Stimulated activated CD8-positive, alpha-beta memory T cell treated with anti-CD3 and anti-CD28 coated beads, Interleukin-15, amount 100 ng/mL, for 4 hours (primary cell): ENCODE measurements around the gene TRAPPC2.

ENCODE experiments used
- DNase-seq, 2 donors: peaks; one replicate each; pipeline ENCODE4 v3.0.0-alpha.2; 2020; ENCODE audit warnings: low read depth in 2 of 2

TRAPPC2 gene

GRCh38 chrX:13734278-13735172 is at the start of gene TRAPPC2, which contains the start of gene OFD1:
TRAPPC2 (minus strand) TSS chrX:13734620; CDS start chrX:13719963, 14,657 bp downstream.
OFD1 (plus strand) TSS chrX:13734748; CDS start chrX:13735072, 324 bp downstream.
- peak; percentile 79 to 84 for DNase-seq

GRCh38 chrX:13780868-13781427 is 46.5 kb upstream of the TRAPPC2 start:
- no peak for DNase-seq

- DNase-seq: no peak
These were observed 44.5 kb upstream of the TRAPPC2 start for GRCh38 chrX:13778916-13779315.

- DNase-seq: no peak
These were observed 42.0 kb upstream of the TRAPPC2 start for GRCh38 chrX:13776387-13776786.

- DNase-seq: no peak
These were observed 41.4 kb upstream of the TRAPPC2 start for GRCh38 chrX:13775837-13776236.

- no peak for DNase-seq
These were observed 40.3 kb upstream of the TRAPPC2 start for GRCh38 chrX:13774696-13775095.

GRCh38 chrX:13770013-13770535 is 35.7 kb upstream of the TRAPPC2 start:
- no peak for DNase-seq

- no peak for DNase-seq
These were observed 34.5 kb upstream of the TRAPPC2 start for GRCh38 chrX:13768939-13769338.

- DNase-seq: no peak
These were observed 30.3 kb upstream of the TRAPPC2 start for GRCh38 chrX:13764765-13765164.

- no peak for DNase-seq
These were observed 29.9 kb upstream of the TRAPPC2 start for GRCh38 chrX:13764281-13764680.

GRCh38 chrX:13763489-13763888 is 29.1 kb upstream of the TRAPPC2 start:
- no peak for DNase-seq

GRCh38 chrX:13761606-13762414 is 27.4 kb upstream of the TRAPPC2 start:
- no peak for DNase-seq

- no peak for DNase-seq
These were observed 26.0 kb upstream of the TRAPPC2 start for GRCh38 chrX:13760426-13760825.

GRCh38 chrX:13759152-13759718 is 24.8 kb upstream of the TRAPPC2 start:
- DNase-seq: no peak

GRCh38 chrX:13756381-13756780 is 22.0 kb upstream of the TRAPPC2 start:
- no peak for DNase-seq

GRCh38 chrX:13755254-13755653 is 20.8 kb upstream of the TRAPPC2 start:
- no peak for DNase-seq

- DNase-seq: no peak
These were observed 20.3 kb upstream of the TRAPPC2 start for GRCh38 chrX:13754765-13755164.

GRCh38 chrX:13752646-13753045 is 18.2 kb upstream of the TRAPPC2 start:
- no peak for DNase-seq

GRCh38 chrX:13752141-13752540 is 17.7 kb upstream of the TRAPPC2 start:
- DNase-seq: no peak

GRCh38 chrX:13750812-13751211 is 16.4 kb upstream of the TRAPPC2 start:
- DNase-seq: no peak

- DNase-seq: no peak
These were observed 15.8 kb upstream of the TRAPPC2 start for GRCh38 chrX:13750204-13750603.

- no peak for DNase-seq
These were observed 14.1 kb upstream of the TRAPPC2 start for GRCh38 chrX:13748486-13748885.
